WTC11 (cell line): Measurements from ENCODE around the gene LMOD1. TPM values are rescaled to one million over a fixed set of nuclear protein-coding genes. Genes with fewer than 3 reads are reported as not detected.

Source experiments
- ATAC-seq: fragments of 200-7000 bp; cut with Tn5 transposase; 2 replicates; pipeline ENCODE4 v1.10.0; 2021; ENCODE audit warnings: mild to moderate bottlenecking, moderate library complexity
- CTCF ChIA-PET: fragments of 300-600 bp; sonication (Branson Sonifier 250); formaldehyde crosslinking; loops from one replicate; lab custom pipeline; 2021; ENCODE audit warnings: antibody characterized with exemption; lab: Charles Lee
- POLR2A ChIA-PET: fragments of 350-600 bp; sonication (Branson Sonifier 250); formaldehyde crosslinking; loops from one replicate; lab custom pipeline; 2021; ENCODE audit warnings: antibody characterized with exemption; lab: Charles Lee
- DNase-seq: peaks from one replicate; pipeline ENCODE4 v3.0.0; 2021; ENCODE audit warnings: low spot score
- H3K27ac Mint-ChIP-seq: 2 replicates; pipeline ENCODE4 v1.8.0; 2021; ENCODE audit warnings: mixed read lengths
- H3K27me3 Mint-ChIP-seq: 2 replicates; pipeline ENCODE4 v1.8.0; 2021; ENCODE audit warnings: low read depth, mild to moderate bottlenecking, moderate library complexity, mixed read lengths
- H3K36me3 Mint-ChIP-seq: 2 replicates; pipeline ENCODE4 v1.8.0; 2021; ENCODE audit warnings: mixed read lengths
- H3K4me1 Mint-ChIP-seq: 2 replicates; pipeline ENCODE4 v1.8.0; 2022; ENCODE audit warnings: mixed read lengths
- H3K4me3 Mint-ChIP-seq: 2 replicates; pipeline ENCODE4 v1.8.0; 2021; ENCODE audit warnings: mild to moderate bottlenecking, moderate library complexity, mixed read lengths
- H3K9me3 Mint-ChIP-seq: 2 replicates; pipeline ENCODE4 v1.8.0; 2021; ENCODE audit warnings: mixed read lengths
- EMX1 ChIP-seq: fragments of 250-450 bp; sonication (Bioruptor Pico); IDR thresholded peaks from 2 replicates; pipeline ENCODE4 v1.8.0; 2021; ENCODE audit warnings: mild to moderate bottlenecking
- HMGA2 ChIP-seq: fragments of 250-450 bp; sonication (Bioruptor Pico); IDR thresholded peaks from 2 replicates; pipeline ENCODE4 v1.4.0; 2021; ENCODE audit warnings: mild to moderate bottlenecking, moderate library complexity
- MXD4 ChIP-seq: fragments of 250-450 bp; sonication (Bioruptor Pico); IDR thresholded peaks from 2 replicates; pipeline ENCODE4 v1.8.0; 2021; ENCODE audit warnings: mild to moderate bottlenecking, moderate library complexity, borderline replicate concordance
- NFATC4 ChIP-seq: fragments of 250-450 bp; sonication (Bioruptor Pico); IDR thresholded peaks from 2 replicates; pipeline ENCODE4 v1.9.0; 2021; ENCODE audit warnings: mild to moderate bottlenecking
- NFE2L1 ChIP-seq: sonication (generic); formaldehyde crosslinking; IDR thresholded peaks from 2 replicates; pipeline ENCODE4 v1.8.1; 2023; ENCODE audit warnings: missing genetic modification reagents
- RELA ChIP-seq: sonication (generic); formaldehyde crosslinking; IDR thresholded peaks from 2 replicates; pipeline ENCODE4 v1.8.1; 2022; ENCODE audit warnings: missing genetic modification reagents, mild to moderate bottlenecking, borderline replicate concordance
- TEAD1 ChIP-seq: sonication (generic); formaldehyde crosslinking; IDR thresholded peaks from 2 replicates; pipeline ENCODE4 v1.8.0; 2022; ENCODE audit warnings: mild to moderate bottlenecking, missing genetic modification reagents
- ZNF121 ChIP-seq: sonication (generic); formaldehyde crosslinking; IDR thresholded peaks from 2 replicates; pipeline ENCODE4 v1.8.0; 2023; ENCODE audit warnings: missing genetic modification reagents
- total RNA-seq: library from RNA; stranded (reverse); gene quantifications from 3 replicates; pipeline ENCODE4 v1.2.3, GENCODE V29; 2021
- TF ChIP-seq, protein P1 (sequence below): sonication (generic); formaldehyde crosslinking; conservative IDR thresholded peaks from 2 replicates; pipeline ENCODE4 v1.8.1; 2022; ENCODE audit warnings: mild to moderate bottlenecking, missing genetic modification reagents
- TF ChIP-seq, protein P2 (sequence below): sonication (generic); formaldehyde crosslinking; IDR thresholded peaks from 2 replicates; pipeline ENCODE4 v1.8.1; 2023; ENCODE audit warnings: mild to moderate bottlenecking, missing genetic modification reagents
- TF ChIP-seq, protein P3 (sequence below): sonication (generic); formaldehyde crosslinking; IDR thresholded peaks from 2 replicates; pipeline ENCODE4 v1.8.0; 2023; ENCODE audit warnings: missing genetic modification reagents, mild to moderate bottlenecking, borderline replicate concordance
- TF ChIP-seq, protein P4 (sequence below): fragments of 250-450 bp; sonication (Bioruptor Pico); IDR thresholded peaks from 2 replicates; pipeline ENCODE4 v1.9.0; 2021; ENCODE audit warnings: mild to moderate bottlenecking, borderline replicate concordance
- TF ChIP-seq, protein P5 (sequence below): sonication (generic); formaldehyde crosslinking; IDR thresholded peaks from 2 replicates; pipeline ENCODE4 v1.8.1; 2023; ENCODE audit warnings: mild to moderate bottlenecking, missing genetic modification reagents
- TF ChIP-seq, protein P6 (sequence below): sonication (generic); formaldehyde crosslinking; IDR thresholded peaks from 2 replicates; pipeline ENCODE4 v1.8.1; 2022; ENCODE audit warnings: mild to moderate bottlenecking, missing genetic modification reagents, moderate library complexity, borderline replicate concordance
- TF ChIP-seq, protein P7 (sequence below): sonication (generic); formaldehyde crosslinking; conservative IDR thresholded peaks from 2 replicates; pipeline ENCODE4 v1.8.1; 2023; ENCODE audit warnings: mild to moderate bottlenecking, low read depth, missing genetic modification reagents, moderate library complexity
- TF ChIP-seq, protein P8 (sequence below): fragments of 250-450 bp; sonication (Bioruptor Pico); IDR thresholded peaks from 2 replicates; pipeline ENCODE4 v1.9.0; 2021; ENCODE audit warnings: mild to moderate bottlenecking

The LMOD1 gene
- total RNA-seq, 1 experiment from 2014 or later: 1.5 TPM

DNA sequence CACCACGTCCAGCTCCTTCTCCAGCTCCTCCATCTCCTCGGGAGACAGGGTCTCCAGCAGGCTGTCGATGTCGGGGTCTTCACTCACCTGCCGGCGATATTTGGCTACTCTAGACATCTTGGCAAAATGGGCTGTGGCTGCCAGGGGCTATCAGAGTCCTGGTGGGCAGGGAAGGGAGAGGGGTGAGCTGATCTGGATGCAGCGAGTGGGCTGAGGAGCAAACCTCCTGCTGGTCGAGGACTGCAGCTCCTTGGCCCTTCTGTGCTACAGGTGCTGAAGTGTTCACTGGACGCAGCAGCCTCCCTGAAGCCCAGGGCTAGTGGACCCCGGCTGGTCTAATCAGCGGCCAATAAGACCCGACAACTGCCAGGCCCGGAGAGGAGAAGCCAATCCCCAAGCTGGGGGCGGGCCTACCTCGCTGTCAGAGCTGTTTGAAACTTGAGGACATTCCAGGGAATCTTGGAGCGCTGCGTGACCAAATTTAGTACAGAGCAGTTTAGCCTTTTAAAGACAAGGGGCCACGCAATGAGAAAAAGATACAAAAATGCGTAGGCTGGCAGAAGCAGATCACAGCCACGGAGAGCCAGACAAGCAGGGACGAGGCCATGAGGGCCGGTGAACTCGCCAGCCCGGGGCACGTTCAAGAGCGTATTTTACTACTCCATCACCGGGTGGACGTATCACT, at the start of gene LMOD1 (continued):
- TF ChIP-seq RELA (CRISPR knock-in tag) (no peak), HMGA2 (CRISPR knock-in tag) (no peak)
- TF ChIP-seq, protein P1, sequence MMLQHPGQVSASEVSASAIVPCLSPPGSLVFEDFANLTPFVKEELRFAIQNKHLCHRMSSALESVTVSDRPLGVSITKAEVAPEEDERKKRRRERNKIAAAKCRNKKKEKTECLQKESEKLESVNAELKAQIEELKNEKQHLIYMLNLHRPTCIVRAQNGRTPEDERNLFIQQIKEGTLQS: no peak

DNA sequence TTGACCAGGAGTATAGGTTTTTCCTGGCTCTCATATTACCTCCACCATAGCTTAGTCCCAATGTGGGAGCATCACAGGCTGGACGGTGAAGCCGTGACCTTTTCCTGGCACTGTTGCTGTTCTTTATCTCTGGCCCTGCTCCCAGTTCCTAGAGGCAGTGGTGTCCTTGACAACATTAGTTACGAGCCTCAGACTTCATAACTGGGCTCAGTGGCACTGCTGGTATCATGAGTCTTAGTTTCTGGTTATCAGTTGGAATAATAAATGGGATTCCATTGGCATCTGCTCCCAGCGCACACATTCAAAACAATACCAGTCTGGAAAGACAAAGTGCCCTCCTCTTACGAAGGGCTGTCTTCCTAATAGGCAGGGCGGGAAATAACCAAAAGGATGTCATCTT, 44.1 kb upstream of the LMOD1 start:
- DNase-seq: no peak
- TF ChIP-seq NFATC4 (no peak), TEAD1 (CRISPR knock-in tag) (no peak), NFE2L1 (no peak), ZNF121 (CRISPR knock-in tag) (no peak), EMX1 (no peak), MXD4 (no peak)
- TF ChIP-seq, protein P2, sequence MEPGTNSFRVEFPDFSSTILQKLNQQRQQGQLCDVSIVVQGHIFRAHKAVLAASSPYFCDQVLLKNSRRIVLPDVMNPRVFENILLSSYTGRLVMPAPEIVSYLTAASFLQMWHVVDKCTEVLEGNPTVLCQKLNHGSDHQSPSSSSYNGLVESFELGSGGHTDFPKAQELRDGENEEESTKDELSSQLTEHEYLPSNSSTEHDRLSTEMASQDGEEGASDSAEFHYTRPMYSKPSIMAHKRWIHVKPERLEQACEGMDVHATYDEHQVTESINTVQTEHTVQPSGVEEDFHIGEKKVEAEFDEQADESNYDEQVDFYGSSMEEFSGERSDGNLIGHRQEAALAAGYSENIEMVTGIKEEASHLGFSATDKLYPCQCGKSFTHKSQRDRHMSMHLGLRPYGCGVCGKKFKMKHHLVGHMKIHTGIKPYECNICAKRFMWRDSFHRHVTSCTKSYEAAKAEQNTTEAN (CRISPR knock-in tag): no peak
- TF ChIP-seq, protein P3, sequence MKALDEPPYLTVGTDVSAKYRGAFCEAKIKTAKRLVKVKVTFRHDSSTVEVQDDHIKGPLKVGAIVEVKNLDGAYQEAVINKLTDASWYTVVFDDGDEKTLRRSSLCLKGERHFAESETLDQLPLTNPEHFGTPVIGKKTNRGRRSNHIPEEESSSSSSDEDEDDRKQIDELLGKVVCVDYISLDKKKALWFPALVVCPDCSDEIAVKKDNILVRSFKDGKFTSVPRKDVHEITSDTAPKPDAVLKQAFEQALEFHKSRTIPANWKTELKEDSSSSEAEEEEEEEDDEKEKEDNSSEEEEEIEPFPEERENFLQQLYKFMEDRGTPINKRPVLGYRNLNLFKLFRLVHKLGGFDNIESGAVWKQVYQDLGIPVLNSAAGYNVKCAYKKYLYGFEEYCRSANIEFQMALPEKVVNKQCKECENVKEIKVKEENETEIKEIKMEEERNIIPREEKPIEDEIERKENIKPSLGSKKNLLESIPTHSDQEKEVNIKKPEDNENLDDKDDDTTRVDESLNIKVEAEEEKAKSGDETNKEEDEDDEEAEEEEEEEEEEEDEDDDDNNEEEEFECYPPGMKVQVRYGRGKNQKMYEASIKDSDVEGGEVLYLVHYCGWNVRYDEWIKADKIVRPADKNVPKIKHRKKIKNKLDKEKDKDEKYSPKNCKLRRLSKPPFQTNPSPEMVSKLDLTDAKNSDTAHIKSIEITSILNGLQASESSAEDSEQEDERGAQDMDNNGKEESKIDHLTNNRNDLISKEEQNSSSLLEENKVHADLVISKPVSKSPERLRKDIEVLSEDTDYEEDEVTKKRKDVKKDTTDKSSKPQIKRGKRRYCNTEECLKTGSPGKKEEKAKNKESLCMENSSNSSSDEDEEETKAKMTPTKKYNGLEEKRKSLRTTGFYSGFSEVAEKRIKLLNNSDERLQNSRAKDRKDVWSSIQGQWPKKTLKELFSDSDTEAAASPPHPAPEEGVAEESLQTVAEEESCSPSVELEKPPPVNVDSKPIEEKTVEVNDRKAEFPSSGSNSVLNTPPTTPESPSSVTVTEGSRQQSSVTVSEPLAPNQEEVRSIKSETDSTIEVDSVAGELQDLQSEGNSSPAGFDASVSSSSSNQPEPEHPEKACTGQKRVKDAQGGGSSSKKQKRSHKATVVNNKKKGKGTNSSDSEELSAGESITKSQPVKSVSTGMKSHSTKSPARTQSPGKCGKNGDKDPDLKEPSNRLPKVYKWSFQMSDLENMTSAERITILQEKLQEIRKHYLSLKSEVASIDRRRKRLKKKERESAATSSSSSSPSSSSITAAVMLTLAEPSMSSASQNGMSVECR (CRISPR knock-in tag): no peak
- TF ChIP-seq, protein P4, sequence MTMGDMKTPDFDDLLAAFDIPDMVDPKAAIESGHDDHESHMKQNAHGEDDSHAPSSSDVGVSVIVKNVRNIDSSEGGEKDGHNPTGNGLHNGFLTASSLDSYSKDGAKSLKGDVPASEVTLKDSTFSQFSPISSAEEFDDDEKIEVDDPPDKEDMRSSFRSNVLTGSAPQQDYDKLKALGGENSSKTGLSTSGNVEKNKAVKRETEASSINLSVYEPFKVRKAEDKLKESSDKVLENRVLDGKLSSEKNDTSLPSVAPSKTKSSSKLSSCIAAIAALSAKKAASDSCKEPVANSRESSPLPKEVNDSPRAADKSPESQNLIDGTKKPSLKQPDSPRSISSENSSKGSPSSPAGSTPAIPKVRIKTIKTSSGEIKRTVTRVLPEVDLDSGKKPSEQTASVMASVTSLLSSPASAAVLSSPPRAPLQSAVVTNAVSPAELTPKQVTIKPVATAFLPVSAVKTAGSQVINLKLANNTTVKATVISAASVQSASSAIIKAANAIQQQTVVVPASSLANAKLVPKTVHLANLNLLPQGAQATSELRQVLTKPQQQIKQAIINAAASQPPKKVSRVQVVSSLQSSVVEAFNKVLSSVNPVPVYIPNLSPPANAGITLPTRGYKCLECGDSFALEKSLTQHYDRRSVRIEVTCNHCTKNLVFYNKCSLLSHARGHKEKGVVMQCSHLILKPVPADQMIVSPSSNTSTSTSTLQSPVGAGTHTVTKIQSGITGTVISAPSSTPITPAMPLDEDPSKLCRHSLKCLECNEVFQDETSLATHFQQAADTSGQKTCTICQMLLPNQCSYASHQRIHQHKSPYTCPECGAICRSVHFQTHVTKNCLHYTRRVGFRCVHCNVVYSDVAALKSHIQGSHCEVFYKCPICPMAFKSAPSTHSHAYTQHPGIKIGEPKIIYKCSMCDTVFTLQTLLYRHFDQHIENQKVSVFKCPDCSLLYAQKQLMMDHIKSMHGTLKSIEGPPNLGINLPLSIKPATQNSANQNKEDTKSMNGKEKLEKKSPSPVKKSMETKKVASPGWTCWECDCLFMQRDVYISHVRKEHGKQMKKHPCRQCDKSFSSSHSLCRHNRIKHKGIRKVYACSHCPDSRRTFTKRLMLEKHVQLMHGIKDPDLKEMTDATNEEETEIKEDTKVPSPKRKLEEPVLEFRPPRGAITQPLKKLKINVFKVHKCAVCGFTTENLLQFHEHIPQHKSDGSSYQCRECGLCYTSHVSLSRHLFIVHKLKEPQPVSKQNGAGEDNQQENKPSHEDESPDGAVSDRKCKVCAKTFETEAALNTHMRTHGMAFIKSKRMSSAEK (CRISPR knock-in tag): no peak
- TF ChIP-seq, protein P5, sequence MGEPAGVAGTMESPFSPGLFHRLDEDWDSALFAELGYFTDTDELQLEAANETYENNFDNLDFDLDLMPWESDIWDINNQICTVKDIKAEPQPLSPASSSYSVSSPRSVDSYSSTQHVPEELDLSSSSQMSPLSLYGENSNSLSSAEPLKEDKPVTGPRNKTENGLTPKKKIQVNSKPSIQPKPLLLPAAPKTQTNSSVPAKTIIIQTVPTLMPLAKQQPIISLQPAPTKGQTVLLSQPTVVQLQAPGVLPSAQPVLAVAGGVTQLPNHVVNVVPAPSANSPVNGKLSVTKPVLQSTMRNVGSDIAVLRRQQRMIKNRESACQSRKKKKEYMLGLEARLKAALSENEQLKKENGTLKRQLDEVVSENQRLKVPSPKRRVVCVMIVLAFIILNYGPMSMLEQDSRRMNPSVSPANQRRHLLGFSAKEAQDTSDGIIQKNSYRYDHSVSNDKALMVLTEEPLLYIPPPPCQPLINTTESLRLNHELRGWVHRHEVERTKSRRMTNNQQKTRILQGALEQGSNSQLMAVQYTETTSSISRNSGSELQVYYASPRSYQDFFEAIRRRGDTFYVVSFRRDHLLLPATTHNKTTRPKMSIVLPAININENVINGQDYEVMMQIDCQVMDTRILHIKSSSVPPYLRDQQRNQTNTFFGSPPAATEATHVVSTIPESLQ (CRISPR knock-in tag): no peak
- TF ChIP-seq, protein P6, sequence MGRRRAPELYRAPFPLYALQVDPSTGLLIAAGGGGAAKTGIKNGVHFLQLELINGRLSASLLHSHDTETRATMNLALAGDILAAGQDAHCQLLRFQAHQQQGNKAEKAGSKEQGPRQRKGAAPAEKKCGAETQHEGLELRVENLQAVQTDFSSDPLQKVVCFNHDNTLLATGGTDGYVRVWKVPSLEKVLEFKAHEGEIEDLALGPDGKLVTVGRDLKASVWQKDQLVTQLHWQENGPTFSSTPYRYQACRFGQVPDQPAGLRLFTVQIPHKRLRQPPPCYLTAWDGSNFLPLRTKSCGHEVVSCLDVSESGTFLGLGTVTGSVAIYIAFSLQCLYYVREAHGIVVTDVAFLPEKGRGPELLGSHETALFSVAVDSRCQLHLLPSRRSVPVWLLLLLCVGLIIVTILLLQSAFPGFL (CRISPR knock-in tag): no peak
- TF ChIP-seq, protein P7, sequence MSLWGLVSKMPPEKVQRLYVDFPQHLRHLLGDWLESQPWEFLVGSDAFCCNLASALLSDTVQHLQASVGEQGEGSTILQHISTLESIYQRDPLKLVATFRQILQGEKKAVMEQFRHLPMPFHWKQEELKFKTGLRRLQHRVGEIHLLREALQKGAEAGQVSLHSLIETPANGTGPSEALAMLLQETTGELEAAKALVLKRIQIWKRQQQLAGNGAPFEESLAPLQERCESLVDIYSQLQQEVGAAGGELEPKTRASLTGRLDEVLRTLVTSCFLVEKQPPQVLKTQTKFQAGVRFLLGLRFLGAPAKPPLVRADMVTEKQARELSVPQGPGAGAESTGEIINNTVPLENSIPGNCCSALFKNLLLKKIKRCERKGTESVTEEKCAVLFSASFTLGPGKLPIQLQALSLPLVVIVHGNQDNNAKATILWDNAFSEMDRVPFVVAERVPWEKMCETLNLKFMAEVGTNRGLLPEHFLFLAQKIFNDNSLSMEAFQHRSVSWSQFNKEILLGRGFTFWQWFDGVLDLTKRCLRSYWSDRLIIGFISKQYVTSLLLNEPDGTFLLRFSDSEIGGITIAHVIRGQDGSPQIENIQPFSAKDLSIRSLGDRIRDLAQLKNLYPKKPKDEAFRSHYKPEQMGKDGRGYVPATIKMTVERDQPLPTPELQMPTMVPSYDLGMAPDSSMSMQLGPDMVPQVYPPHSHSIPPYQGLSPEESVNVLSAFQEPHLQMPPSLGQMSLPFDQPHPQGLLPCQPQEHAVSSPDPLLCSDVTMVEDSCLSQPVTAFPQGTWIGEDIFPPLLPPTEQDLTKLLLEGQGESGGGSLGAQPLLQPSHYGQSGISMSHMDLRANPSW (CRISPR knock-in tag): no peak
- TF ChIP-seq, protein P8, sequence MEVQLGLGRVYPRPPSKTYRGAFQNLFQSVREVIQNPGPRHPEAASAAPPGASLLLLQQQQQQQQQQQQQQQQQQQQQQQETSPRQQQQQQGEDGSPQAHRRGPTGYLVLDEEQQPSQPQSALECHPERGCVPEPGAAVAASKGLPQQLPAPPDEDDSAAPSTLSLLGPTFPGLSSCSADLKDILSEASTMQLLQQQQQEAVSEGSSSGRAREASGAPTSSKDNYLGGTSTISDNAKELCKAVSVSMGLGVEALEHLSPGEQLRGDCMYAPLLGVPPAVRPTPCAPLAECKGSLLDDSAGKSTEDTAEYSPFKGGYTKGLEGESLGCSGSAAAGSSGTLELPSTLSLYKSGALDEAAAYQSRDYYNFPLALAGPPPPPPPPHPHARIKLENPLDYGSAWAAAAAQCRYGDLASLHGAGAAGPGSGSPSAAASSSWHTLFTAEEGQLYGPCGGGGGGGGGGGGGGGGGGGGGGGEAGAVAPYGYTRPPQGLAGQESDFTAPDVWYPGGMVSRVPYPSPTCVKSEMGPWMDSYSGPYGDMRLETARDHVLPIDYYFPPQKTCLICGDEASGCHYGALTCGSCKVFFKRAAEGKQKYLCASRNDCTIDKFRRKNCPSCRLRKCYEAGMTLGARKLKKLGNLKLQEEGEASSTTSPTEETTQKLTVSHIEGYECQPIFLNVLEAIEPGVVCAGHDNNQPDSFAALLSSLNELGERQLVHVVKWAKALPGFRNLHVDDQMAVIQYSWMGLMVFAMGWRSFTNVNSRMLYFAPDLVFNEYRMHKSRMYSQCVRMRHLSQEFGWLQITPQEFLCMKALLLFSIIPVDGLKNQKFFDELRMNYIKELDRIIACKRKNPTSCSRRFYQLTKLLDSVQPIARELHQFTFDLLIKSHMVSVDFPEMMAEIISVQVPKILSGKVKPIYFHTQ (CRISPR knock-in tag): no peak

More for the DNA sequence above, 44.1 kb upstream of the LMOD1 start:
- no peaks in the 10 kb centered on the region for H3K9me3 Mint-ChIP-seq
- H3K27ac Mint-ChIP-seq: no peak overlapping the region
- H3K27me3 Mint-ChIP-seq: no peaks in the 10 kb centered on the region
- peaks cover 17% of the 10 kb centered on the region for H3K4me1 Mint-ChIP-seq
- H3K4me3 Mint-ChIP-seq: no peak overlapping the region
- ChIA-PET POLR2A (no interaction called here), CTCF (no interaction called here)
- peaks cover 51% of the 10 kb centered on the region for H3K36me3 Mint-ChIP-seq
- ATAC-seq: no peak
